K562 (cell line): Measurements from ENCODE around the gene CCDC106. TPM values are rescaled to one million over a fixed set of nuclear protein-coding genes. Genes with fewer than 3 reads are reported as not detected.
A peak's percentile ranks its signal among the peaks of the same experiment; 100 is the strongest.

Experiments used
- ATAC-seq: fragments of 200-7000 bp; cut with Tn5 transposase; 3 replicates; pipeline ENCODE4 v1.9.1; 2020; ENCODE audit warnings: moderate library complexity
- BruUV-seq: library from RNA; stranded (reverse); fragments of 400-500 nt; replicated peaks from 2 replicates; lab custom pipeline; 2021; lab: Mats Ljungman, UMichigan
- CTCF ChIA-PET: fragments of 300-600 bp; formaldehyde crosslinking; extraction: SDS; loops from one replicate; lab custom pipeline; 2021; ENCODE audit warnings: low intra/inter-chr PET ratio; lab: Yijun Ruan, JAX
- POLR2A ChIA-PET: fragments of 300-600, 350-650 bp; sonication (Branson Sonifier 250); formaldehyde crosslinking; extraction: SDS; loops from one replicate; lab custom pipeline; 2021; ENCODE audit warnings: antibody characterized with exemption, inconsistent platforms; lab: Yijun Ruan, JAX
- DNase-seq, 4 experiments: peaks; one replicate each; pipeline versions ENCODE4 v3.0.0 to v3.0.0-alpha.2; 2011 to 2018; ENCODE audit warnings: low spot score in 3 of 4, mixed read lengths in 3 of 4; ENCODE audit errors: extremely low read depth in 1 of 4
- FAIRE-seq: peaks from 2 replicates; lab custom pipeline; 2011; peaks lifted over from hg19 to GRCh38; lab: Jason Lieb, UNC
- H2AFZ ChIP-seq: 2 replicates; pipeline ENCODE4 v1.6.0; 2011; ENCODE audit warnings: low read depth, low read length, control low read depth, inconsistent platforms
- H3K27ac ChIP-seq: fragments of 200-600 bp; 3 replicates; pipeline ENCODE4 v1.8.0; 2011; ENCODE audit warnings: low read depth, mild to moderate bottlenecking, control low read depth, inconsistent platforms, low read length, moderate library complexity, mixed read lengths; ENCODE audit errors: extremely low read depth
- H3K27me3 ChIP-seq, 2 experiments: fragments of 300-600 bp in 1 of 2; 2 replicates in 1 of 2; 3 replicates in 1 of 2; pipeline versions ENCODE4 v1.6.0 to v1.8.0; 2011; ENCODE audit warnings: inconsistent platforms in 2 of 2, low read length in 2 of 2, mild to moderate bottlenecking in 1 of 2, mixed read lengths in 1 of 2, moderate library complexity in 1 of 2; ENCODE audit not compliant: control insufficient read depth in 2 of 2, insufficient read depth in 2 of 2
- H3K36me3 ChIP-seq: fragments of 300-600 bp; 3 replicates; pipeline ENCODE4 v1.8.0; 2011; ENCODE audit warnings: mild to moderate bottlenecking, low read length, inconsistent platforms; ENCODE audit not compliant: control insufficient read depth, insufficient read depth
- H3K4me1 ChIP-seq, 2 experiments: fragments of 200-600 bp in 1 of 2; replicated peaks in 1 of 2; 2 replicates in 1 of 2; 3 replicates in 1 of 2; pipeline versions ENCODE4 v1.5.1 to v1.8.0; 2011; ENCODE audit warnings: inconsistent platforms in 2 of 2, low read length in 2 of 2, mild to moderate bottlenecking in 1 of 2, mixed read lengths in 1 of 2, moderate library complexity in 1 of 2; ENCODE audit not compliant: control insufficient read depth in 2 of 2, insufficient read depth in 2 of 2
- H3K4me2 ChIP-seq: 2 replicates; pipeline ENCODE4 v1.6.1; 2011; ENCODE audit warnings: low read length, control low read depth, inconsistent platforms, mixed read lengths; ENCODE audit not compliant: insufficient read depth
- H3K4me3 ChIP-seq: fragments of 200-600 bp; sonication (generic), shearing (Covaris generic); 2 replicates; pipeline ENCODE4 v1.5.1; 2016; ENCODE audit warnings: control low read depth, inconsistent platforms
- H3K79me2 ChIP-seq: fragments of 200-600 bp; 3 replicates; pipeline ENCODE4 v1.8.0; 2011; ENCODE audit warnings: low read length, inconsistent platforms; ENCODE audit not compliant: control insufficient read depth, insufficient read depth
- H3K9ac ChIP-seq, 2 experiments: 2 replicates each; pipeline versions ENCODE4 v1.6.0 to v1.6.1; 2011; ENCODE audit warnings: low read depth in 2 of 2, low read length in 2 of 2, control low read depth in 1 of 2, inconsistent platforms in 1 of 2, mild to moderate bottlenecking in 1 of 2, mixed read lengths in 1 of 2; ENCODE audit not compliant: insufficient read depth in 1 of 2
- H3K9me1 ChIP-seq: one replicate; pipeline ENCODE4 v1.6.0; 2011; ENCODE audit warnings: inconsistent platforms, mild to moderate bottlenecking, low read length, moderate library complexity; ENCODE audit not compliant: control insufficient read depth, insufficient read depth
- H3K9me3 ChIP-seq: replicated peaks from 2 replicates; pipeline ENCODE4 v1.5.1; 2011; ENCODE audit warnings: low read depth, low read length, inconsistent platforms; ENCODE audit not compliant: control insufficient read depth, insufficient read depth
- H4K20me1 ChIP-seq: replicated peaks from 2 replicates; pipeline ENCODE4 v1.6.1; 2011; ENCODE audit warnings: low read length, inconsistent platforms, mixed read lengths; ENCODE audit not compliant: control insufficient read depth, insufficient read depth
- CBX3 ChIP-seq, 2 experiments: IDR thresholded peaks; 1 replicate in 1 of 2; 2 replicates in 1 of 2; pipeline ENCODE4 v1.6.1; 2012; ENCODE audit warnings: inconsistent platforms in 2 of 2, low read length in 2 of 2, borderline replicate concordance in 1 of 2, control low read depth in 1 of 2
- CTCF ChIP-seq, 3 experiments: IDR thresholded peaks in 2 of 3; conservative IDR thresholded peaks in 1 of 3; 2 replicates each; pipeline ENCODE4 v1.5.1; 2011 to 2012; ENCODE audit warnings: low read length in 3 of 3, mild to moderate bottlenecking in 3 of 3, control low read depth in 2 of 3, improper control_type of control experiment in 1 of 3, inconsistent platforms in 1 of 3, low read depth in 1 of 3, mixed read lengths in 1 of 3, moderate library complexity in 1 of 3; ENCODE audit not compliant: insufficient read depth in 2 of 3
- ELF2 ChIP-seq: fragments of 250-450 bp; sonication (Bioruptor Pico); IDR thresholded peaks from 2 replicates; pipeline ENCODE4 v1.5.0; 2021; ENCODE audit warnings: mild to moderate bottlenecking
- GATAD2B ChIP-seq: fragments of 450-650 bp; IDR thresholded peaks from 2 replicates; pipeline ENCODE4 v1.6.1; 2017; ENCODE audit warnings: mild to moderate bottlenecking, borderline replicate concordance
- MAZ ChIP-seq, 2 experiments: fragments of 450-650 bp in 1 of 2; sonication (generic) in 1 of 2; formaldehyde crosslinking; IDR thresholded peaks in 1 of 2; conservative IDR thresholded peaks in 1 of 2; 2 replicates each; pipeline versions ENCODE4 v1.4.0 to v1.5.0; 2020; ENCODE audit warnings: mild to moderate bottlenecking in 1 of 2, missing genetic modification reagents in 1 of 2
- MYC ChIP-seq, 2 experiments: fragments of 250-450 bp in 1 of 2; sonication (Bioruptor Pico) in 1 of 2; IDR thresholded peaks; 2 replicates each; pipeline versions ENCODE4 v1.5.1 to v1.6.1; 2012 to 2021; ENCODE audit warnings: low read depth in 2 of 2, borderline replicate concordance in 1 of 2, improper control_type of control experiment in 1 of 2, low read length in 1 of 2, mild to moderate bottlenecking in 1 of 2, moderate library complexity in 1 of 2
- NFE2 ChIP-seq: IDR thresholded peaks from 2 replicates; pipeline ENCODE4 v1.6.1; 2014; ENCODE audit warnings: antibody characterized with exemption, low read depth
- NKRF ChIP-seq: fragments of 450-650 bp; IDR thresholded peaks from 2 replicates; pipeline ENCODE4 v1.6.1; 2016; ENCODE audit warnings: borderline replicate concordance
- NONO ChIP-seq, 2 experiments: fragments of 200-400 bp in 1 of 2; fragments of 450-650 bp in 1 of 2; formaldehyde crosslinking in 1 of 2; IDR thresholded peaks; 2 replicates each; pipeline ENCODE4 v1.6.1; 2017; ENCODE audit warnings: low read depth in 2 of 2, mild to moderate bottlenecking in 2 of 2, moderate library complexity in 2 of 2, low read length in 1 of 2
- RBBP5 ChIP-seq: fragments of 200-600 bp; sonication (generic); IDR thresholded peaks from 2 replicates; pipeline ENCODE4 v1.6.1; 2012; ENCODE audit warnings: borderline replicate concordance, mild to moderate bottlenecking, low read length, control low read depth, inconsistent platforms; ENCODE audit not compliant: insufficient read depth, poor library complexity, severe bottlenecking
- RCOR1 ChIP-seq, 2 experiments: IDR thresholded peaks; 2 replicates each; pipeline ENCODE4 v1.6.1; 2012; ENCODE audit warnings: low read depth in 2 of 2, low read length in 2 of 2, borderline replicate concordance in 1 of 2, improper control_type of control experiment in 1 of 2
- SP2 ChIP-seq: IDR thresholded peaks from 2 replicates; pipeline ENCODE4 v1.6.1; 2011; ENCODE audit warnings: mild to moderate bottlenecking, low read depth, low read length, moderate library complexity; ENCODE audit not compliant: poor library complexity, severe bottlenecking; ENCODE audit errors: extremely low read depth
- THRAP3 ChIP-seq: fragments of 450-650 bp; IDR thresholded peaks from 2 replicates; pipeline ENCODE4 v1.6.1; 2016; ENCODE audit warnings: mild to moderate bottlenecking, inconsistent platforms, borderline replicate concordance
- ZFPM2 ChIP-seq: fragments of 250-450 bp; sonication (Bioruptor Pico); IDR thresholded peaks from 2 replicates; pipeline ENCODE4 v1.5.1; 2022; ENCODE audit warnings: mild to moderate bottlenecking
- ZNF830 ChIP-seq: fragments of 250-450 bp; sonication (Bioruptor Pico); IDR thresholded peaks from 2 replicates; pipeline ENCODE4 v1.5.0; 2021; ENCODE audit warnings: mild to moderate bottlenecking
- ZZZ3 ChIP-seq: fragments of 450-650 bp; IDR thresholded peaks from 2 replicates; pipeline ENCODE4 v1.6.1; 2016; ENCODE audit warnings: antibody characterized with exemption, mild to moderate bottlenecking, moderate library complexity
- WGBS: fragments of 100-300 bp; shearing (Covaris generic); methylation state at CpG from one replicate; pipeline ENCODE4 v1.1.6; 2016; ENCODE audit warnings: low coverage, mixed read lengths; ENCODE audit not compliant: insufficient coverage; ENCODE audit errors: missing lambda C conversion rate; 5-methylcytosine and 5-hydroxymethylcytosine counted together
- in situ Hi-C: fragments of 300-500 bp; cut with MboI; formaldehyde crosslinking; loops from 4 replicates; pipeline ENCODE4 v1.15.0; 2018; ENCODE audit warnings: inconsistent platforms, mixed read lengths
- intact Hi-C: fragments of 100-400 bp; cut with micrococcal nuclease; formaldehyde crosslinking; loops from 2 replicates; pipeline ENCODE4 v1.14.2; 2022
- polyA plus RNA-seq, 8 experiments: library from polyadenylated mRNA; depleted of rRNA in 4 of 8; stranded (reverse) in 5 of 8; unstranded in 3 of 8; fragments of >200 nt; fragmentation: Nextera tagmentation in 2 of 8; fragmentation: Illumina TruSeq in 1 of 8; extraction: Ambion mirVana in 2 of 8; extraction: Trizol in 1 of 8; gene quantifications; 2 replicates each; pipeline versions ENCODE4 v1.2.1 to v1.2.3, GENCODE V29; 2011 to 2014; ENCODE audit warnings: inconsistent platforms in 1 of 8, missing spikeins in 1 of 8
- total RNA-seq, 7 experiments: library from RNA; depleted of rRNA in 6 of 7; stranded (reverse); fragments of >200 nt in 6 of 7; fragmentation: Illumina TruSeq in 2 of 7; extraction: Trizol in 2 of 7; gene quantifications; 2 replicates each; pipeline versions ENCODE4 v1.2.1 to v1.2.3, GENCODE V29; 2011 to 2021; ENCODE audit warnings: low replicate concordance in 1 of 7

The CCDC106 gene
- total and polyA plus RNA-seq, 9 of the 15 experiments (the other 6 are each of a cell fraction or from before 2014, with no cell fraction given): 0.10 to 27.5 (median 15.0) TPM; not detected in 1

- H3K79me2 ChIP-seq: peaks cover 78% of the 10 kb centered on the region
- H2AFZ ChIP-seq: no peak overlapping the region
- H4K20me1 ChIP-seq: no peaks in the 10 kb centered on the region
- H3K36me3 ChIP-seq: peaks cover 14% of the 10 kb centered on the region; the same call in 2 of the 3 replicates
- no peak overlapping the region for H3K4me3 ChIP-seq
- in situ Hi-C loops (loop anchor here (5.0 to 25.0 kb wide), 4 partner anchors 173 to 764 kb away; partner anchors contain the start of genes FCAR, TNNT1 and ZSCAN5A), intact Hi-C loops (loop anchor here (10.0 kb wide), 1 partner anchor 494 kb away; the partner anchor contains the start of gene TNNT1)
- H3K4me2 ChIP-seq: no peak overlapping the region
- peak overlapping the region; percentile 74; the same call in 2 of the 3 replicates for H3K27ac ChIP-seq
- BruUV-seq: no TSS peak
- DNase-seq (peak in 2 of 4 experiments; percentile 36 to 78), ATAC-seq (peak; percentile 32), FAIRE-seq (peak; percentile 71)
- H3K9ac ChIP-seq: no peak overlapping the region
- no peaks in the 10 kb centered on the region for H3K9me1 ChIP-seq
- WGBS: 79% methylated on average over 5 of the region's 6 CpGs
- CTCF ChIA-PET: interaction anchor here (0.7 kb wide), 1 partner anchor 122 kb away, joined by 4 read pairs; no protein-coding TSS in a partner anchor
- POLR2A ChIA-PET: interaction anchor here (0.6 kb wide), 1 partner anchor 300 kb away, joined by 3 read pairs; no protein-coding TSS in a partner anchor
- peaks cover 36 to 59% of the 10 kb centered on the region in 2 experiments for H3K4me1 ChIP-seq
- H3K27me3 ChIP-seq: no peaks in the 10 kb centered on the region
- no peaks in the 10 kb centered on the region for H3K9me3 ChIP-seq
- no peak for TF ChIP-seq THRAP3
- TF ChIP-seq MAZ (CRISPR knock-in tag; conservative IDR thresholded peaks at IDR 0.05 in 1 of 2, IDR thresholded peaks at IDR 0.05 in 1 of 2): peak in 1 of 2 experiments; percentile 71; a peak in 2 of 4 replicates
- peak in 1 of 2 experiments; percentile 84; a peak in 2 of 3 replicates for TF ChIP-seq CBX3 (IDR thresholded peaks at IDR 0.05; ENCODE audit: borderline replicate concordance in 1 of 2, low read length in 2 of 2)
- peak; percentile 54 for TF ChIP-seq SP2
- TF ChIP-seq MYC (IDR thresholded peaks at IDR 0.05; ENCODE audit: low read depth, low read length): peak; percentile 47; the same call in 1 of the 2 replicates
- no peak for TF ChIP-seq MYC (CRISPR knock-in tag; IDR thresholded peaks at IDR 0.05; ENCODE audit: borderline replicate concordance, low read depth)
- TF ChIP-seq NFE2: no peak
- no peak for TF ChIP-seq GATAD2B
- no peak for TF ChIP-seq ZNF830
- no peak for TF ChIP-seq NKRF
- no peak for TF ChIP-seq NONO (IDR thresholded peaks at IDR 0.05; ENCODE audit: low read depth in 2 of 2, low read length in 1 of 2)
- TF ChIP-seq RBBP5: no peak
- TF ChIP-seq ZZZ3: no peak
- no peak for TF ChIP-seq ELF2
- peak; percentile 73 to 94 (median 77) for TF ChIP-seq CTCF (IDR thresholded peaks at IDR 0.05 in 2 of 3, conservative IDR thresholded peaks at IDR 0.05 in 1 of 3; ENCODE audit: insufficient read depth in 2 of 3, low read depth in 1 of 3, low read length in 3 of 3)
- 0 out of 4 replicates have a peak, but pooled peaks of 1 of the 2 experiments have one; percentile 35 for TF ChIP-seq RCOR1 (IDR thresholded peaks at IDR 0.05; ENCODE audit: borderline replicate concordance in 1 of 2, low read depth in 2 of 2, low read length in 2 of 2)
- TF ChIP-seq ZFPM2: no peak
These were observed 9.1 kb upstream of the CCDC106 start for GRCh38 chr19:55638864-55639359.
